Activated T-helper 1 cell treated with anti-CD3 and anti-CD28 coated beads, Interleukin-2, amount 50 U/mL, for 16 hours (primary cell): Measurements from ENCODE around the gene LRCH1.

Experiments used
- DNase-seq, 2 donors: peaks; one replicate each; pipeline ENCODE4 v3.0.0-alpha.2; 2020; ENCODE audit warnings: low read depth in 1 of 2, low spot score in 1 of 2

Gene LRCH1

DNA sequence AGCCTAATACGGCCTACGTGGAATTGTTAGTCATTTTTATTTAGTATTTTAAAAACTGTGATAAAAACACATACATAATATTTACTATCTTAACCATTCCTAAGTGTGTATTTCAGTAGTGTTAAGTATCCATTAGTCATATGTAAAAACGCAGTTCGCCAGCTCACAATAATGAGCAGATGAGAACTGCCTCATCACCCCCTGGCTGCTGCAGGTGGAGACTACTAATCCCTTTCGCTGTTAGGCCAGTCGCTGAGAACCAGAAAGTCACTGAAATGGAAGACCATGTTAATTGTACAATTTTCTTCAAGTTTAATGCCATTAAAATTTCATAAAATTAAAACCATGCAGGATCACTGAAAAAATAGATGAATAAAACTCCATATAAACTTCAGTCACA lies 242.4 kb downstream of the LRCH1 start:
- no peak for DNase-seq

- DNase-seq = no peak
Observed at GRCh38 chr13:46796129-46796514, 243.2 kb downstream of the LRCH1 start.

- peak; percentile 77 to 84 for DNase-seq
Observed at GRCh38 chr13:46796515-46797474, 243.8 kb downstream of the LRCH1 start, which contains the start of gene ESD. TSS of gene ESD (minus strand) at chr13:46797161. CDS start at chr13:46791413, 5,748 bp downstream.

GRCh38 chr13:46797501-46798237 lies 244.7 kb downstream of the LRCH1 start:
- DNase-seq = no peak

- DNase-seq = no peak
Observed at GRCh38 chr13:46799139-46799538, 246.2 kb downstream of the LRCH1 start.

DNA sequence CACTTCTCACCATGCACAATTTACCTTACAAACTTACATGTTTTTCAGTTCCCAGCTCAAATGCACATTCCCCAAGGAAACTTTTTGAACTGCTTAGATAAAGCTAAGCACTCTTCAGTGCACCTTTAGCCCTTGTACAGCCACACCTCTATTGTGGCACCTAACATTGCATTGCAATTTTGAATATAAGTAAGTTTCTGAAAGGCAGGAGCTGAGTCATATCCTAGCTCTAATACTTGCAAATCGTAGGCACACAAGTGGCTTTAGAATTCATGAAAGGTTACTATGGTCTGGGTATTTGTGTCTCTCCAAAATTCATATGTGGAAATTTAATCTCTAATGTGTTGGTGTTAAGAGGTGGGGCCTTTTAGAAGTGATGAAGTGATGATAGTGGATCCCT lies 248.9 kb downstream of the LRCH1 start:
- DNase-seq = no peak
